Prostate gland (tissue), 2 donors: ENCODE measurements around the gene TRIM26.

Experiments
- CTCF ChIP-seq, 4 experiments: fragments of 200-600 bp in 2 of 4; fragments of 450-650 bp in 2 of 4; sonication (generic) in 2 of 4; IDR thresholded peaks; 1 replicate in 3 of 4; 2 replicates in 1 of 4; pipeline ENCODE4 v1.5.1; 2016 to 2019; ENCODE audit warnings: antibody characterized with exemption in 4 of 4, mild to moderate bottlenecking in 2 of 4, moderate library complexity in 2 of 4
- POLR2A ChIP-seq: fragments of 450-650 bp; IDR thresholded peaks from one replicate; pipeline ENCODE4 v1.6.1; 2016; ENCODE audit warnings: antibody characterized with exemption, mild to moderate bottlenecking
- POLR2AphosphoS5 ChIP-seq: sonication (generic); formaldehyde crosslinking; IDR thresholded peaks from one replicate; pipeline ENCODE4 v1.6.1; 2017; ENCODE audit warnings: antibody characterized with exemption

GRCh38 chr6:30164714-30165113, 48.5 kb downstream of the TRIM26 start:
- TF ChIP-seq CTCF (IDR thresholded peaks at IDR 0.05) = no peak
- no peak for TF ChIP-seq POLR2A
- TF ChIP-seq POLR2AphosphoS5 = no peak
